Prostate gland (tissue), 2 donors: Measurements from ENCODE around the gene GADD45B. TPM values are rescaled to one million over a fixed set of nuclear protein-coding genes. Genes with fewer than 3 reads are reported as not detected.
"Not testable (repeated sequence)": the region's sequence is repeated elsewhere in the genome, so short reads cannot be mapped to it uniquely, and the experiment has no call there.

Experiments used
- DNase-seq: peaks from one replicate; pipeline ENCODE4 v3.0.0-alpha.2; 2019; ENCODE audit warnings: low spot score
- H3K27ac ChIP-seq, 2 donors: fragments of 200-600 bp; sonication (generic); 2 replicates each; pipeline ENCODE4 v1.5.1; 2017 to 2019
- H3K27me3 ChIP-seq: fragments of 200-600 bp; sonication (generic); replicated peaks from 2 replicates; pipeline ENCODE4 v1.5.1; 2019; ENCODE audit not compliant: insufficient read depth
- H3K36me3 ChIP-seq, 2 donors: fragments of 200-600 bp; sonication (generic); 1 replicate in 1 of 2; 2 replicates in 1 of 2; pipeline versions ENCODE4 v1.5.1 to v1.8.1; 2017 to 2019
- H3K4me1 ChIP-seq: fragments of 200-600 bp; sonication (generic); replicated peaks from 2 replicates; pipeline ENCODE4 v1.5.1; 2019
- H3K4me3 ChIP-seq, 2 donors: fragments of 200-600 bp; sonication (generic); 2 replicates each; pipeline ENCODE4 v1.5.1; 2017 to 2019
- H3K9me3 ChIP-seq: fragments of 200-600 bp; sonication (generic); 2 replicates; pipeline ENCODE4 v1.5.1; 2017
- POLR2A ChIP-seq: fragments of 450-650 bp; IDR thresholded peaks from one replicate; pipeline ENCODE4 v1.6.1; 2016; ENCODE audit warnings: antibody characterized with exemption, mild to moderate bottlenecking
- POLR2AphosphoS5 ChIP-seq: sonication (generic); formaldehyde crosslinking; IDR thresholded peaks from one replicate; pipeline ENCODE4 v1.6.1; 2017; ENCODE audit warnings: antibody characterized with exemption
- WGBS: methylation state at CpG from one replicate; pipeline ENCODE4 v1.1.5; 2018; 5-methylcytosine and 5-hydroxymethylcytosine counted together
- intact Hi-C: fragments of 100-400 bp; cut with DNase I; formaldehyde crosslinking; loops from one replicate; pipeline ENCODE4 v1.14.2; 2022
- total RNA-seq, 2 donors: library from RNA; depleted of rRNA; stranded (reverse); fragments of >200 nt; gene quantifications; one replicate each; pipeline ENCODE4 v1.1.0, GENCODE V29; 2016
- TF ChIP-seq, protein P1 (sequence below), 4 experiments: fragments of 200-600 bp in 2 of 4; fragments of 450-650 bp in 2 of 4; sonication (generic) in 2 of 4; IDR thresholded peaks; 1 replicate in 3 of 4; 2 replicates in 1 of 4; pipeline ENCODE4 v1.5.1; 2016 to 2019; ENCODE audit warnings: antibody characterized with exemption in 4 of 4, mild to moderate bottlenecking in 2 of 4, moderate library complexity in 2 of 4

Gene GADD45B
- total RNA-seq, 2 donors from 2014 or later: 90.7 to 94.6 TPM

DNA sequence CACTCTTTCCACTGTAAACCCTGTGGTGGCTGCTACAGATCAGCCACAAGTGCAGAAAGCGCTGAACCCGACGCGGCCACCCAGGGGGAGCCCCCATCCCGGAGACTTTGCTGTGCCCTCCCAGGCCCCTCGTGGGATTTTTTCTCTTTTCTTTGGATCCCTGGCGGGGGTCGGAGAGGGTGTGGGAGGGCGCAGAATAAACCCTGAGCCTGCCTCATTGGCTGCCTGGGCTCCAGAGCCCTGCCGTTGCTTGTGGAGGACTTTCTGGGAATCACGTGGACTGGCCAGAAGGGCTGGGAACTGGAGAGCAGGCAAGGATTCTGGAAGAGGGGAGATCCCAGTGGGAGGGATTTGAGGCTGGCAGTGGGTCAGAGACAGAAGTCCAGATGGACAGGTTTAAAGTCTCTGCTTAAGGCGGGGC, 24.9 kb downstream of the GADD45B start:
- Histone ChIP-seq H3K9me3 (no peaks in the 10 kb centered on the region), H3K27me3 (no peaks in the 10 kb centered on the region), H3K36me3 (no peaks in the 10 kb centered on the region), H3K4me1 (peaks cover 4% of the 10 kb centered on the region), H3K4me3 (no peak overlapping the region), H3K27ac (no peak overlapping the region)
- no peak for DNase-seq
- peak; percentile 6 for TF ChIP-seq POLR2AphosphoS5
- no peak for TF ChIP-seq POLR2A
- TF ChIP-seq, protein P1, sequence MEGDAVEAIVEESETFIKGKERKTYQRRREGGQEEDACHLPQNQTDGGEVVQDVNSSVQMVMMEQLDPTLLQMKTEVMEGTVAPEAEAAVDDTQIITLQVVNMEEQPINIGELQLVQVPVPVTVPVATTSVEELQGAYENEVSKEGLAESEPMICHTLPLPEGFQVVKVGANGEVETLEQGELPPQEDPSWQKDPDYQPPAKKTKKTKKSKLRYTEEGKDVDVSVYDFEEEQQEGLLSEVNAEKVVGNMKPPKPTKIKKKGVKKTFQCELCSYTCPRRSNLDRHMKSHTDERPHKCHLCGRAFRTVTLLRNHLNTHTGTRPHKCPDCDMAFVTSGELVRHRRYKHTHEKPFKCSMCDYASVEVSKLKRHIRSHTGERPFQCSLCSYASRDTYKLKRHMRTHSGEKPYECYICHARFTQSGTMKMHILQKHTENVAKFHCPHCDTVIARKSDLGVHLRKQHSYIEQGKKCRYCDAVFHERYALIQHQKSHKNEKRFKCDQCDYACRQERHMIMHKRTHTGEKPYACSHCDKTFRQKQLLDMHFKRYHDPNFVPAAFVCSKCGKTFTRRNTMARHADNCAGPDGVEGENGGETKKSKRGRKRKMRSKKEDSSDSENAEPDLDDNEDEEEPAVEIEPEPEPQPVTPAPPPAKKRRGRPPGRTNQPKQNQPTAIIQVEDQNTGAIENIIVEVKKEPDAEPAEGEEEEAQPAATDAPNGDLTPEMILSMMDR (IDR thresholded peaks at IDR 0.05): no peak
- intact Hi-C loops: no loop called here
- WGBS: 63% methylated on average over 12 of the region's 12 CpGs

DNA sequence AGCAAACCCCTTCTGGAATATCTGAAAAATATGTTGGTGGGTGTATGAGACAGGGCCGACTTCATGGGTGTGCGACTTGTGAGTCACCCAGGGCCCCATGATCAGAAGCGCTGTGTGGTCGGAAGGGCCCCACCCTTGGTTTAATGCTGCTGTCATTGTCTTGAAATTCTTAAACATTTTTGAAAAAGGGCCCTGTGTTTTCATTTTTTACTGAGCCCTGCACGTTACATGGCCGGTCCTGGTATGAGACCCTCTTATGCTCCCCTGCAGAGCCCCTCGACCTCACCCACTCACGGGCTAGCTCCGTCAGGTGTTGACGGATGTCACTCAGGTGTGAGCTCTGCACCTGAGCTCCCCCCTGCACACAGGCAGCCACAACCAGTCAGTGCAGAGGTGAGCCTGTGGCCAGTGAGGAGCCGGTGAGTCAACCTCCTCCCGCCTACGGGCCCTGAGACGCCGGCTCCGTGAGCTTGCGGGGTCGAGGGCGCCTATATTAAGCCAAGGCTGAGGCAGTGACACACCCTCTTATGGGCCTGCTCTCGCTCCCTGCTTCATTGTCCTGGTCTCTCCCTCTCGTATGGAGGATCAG, 27.7 kb downstream of the GADD45B start:
- H3K36me3 ChIP-seq: no peaks in the 10 kb centered on the region
- no peaks in the 10 kb centered on the region for H3K27me3 ChIP-seq
- no peaks in the 10 kb centered on the region for H3K4me1 ChIP-seq
- TF ChIP-seq POLR2A (no peak), POLR2AphosphoS5 (no peak)
- TF ChIP-seq, protein P1 (IDR thresholded peaks at IDR 0.05): no peak
- H3K9me3 ChIP-seq: no peaks in the 10 kb centered on the region
- no peak overlapping the region for H3K27ac ChIP-seq
- H3K4me3 ChIP-seq: no peak overlapping the region
- DNase-seq: no peak
- intact Hi-C loops: no loop called here
- 56% methylated on average over 21 of the region's 21 CpGs for WGBS

DNA sequence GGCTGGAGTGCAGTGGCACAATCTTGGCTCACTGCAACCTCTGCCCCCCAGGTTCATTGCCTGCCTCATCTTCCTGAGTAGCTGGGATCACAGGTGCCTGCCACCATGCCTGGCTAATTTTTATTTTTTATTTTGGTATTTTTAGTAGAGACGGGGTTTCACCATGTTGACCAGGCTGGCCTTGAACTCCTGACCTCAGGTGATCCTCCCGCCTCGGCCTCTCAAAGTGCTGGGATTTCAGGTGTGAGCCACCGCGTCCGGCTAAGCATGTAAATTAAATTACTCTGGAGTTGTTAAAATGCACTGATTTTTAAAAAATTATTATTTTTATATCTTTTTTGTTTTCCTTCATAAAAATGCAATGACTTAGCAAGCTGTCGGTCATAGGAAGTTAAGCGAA, 30.7 kb downstream of the GADD45B start:
- H3K4me3 ChIP-seq, H3K4me1 ChIP-seq, intact Hi-C loops, H3K27me3 ChIP-seq, H3K36me3 ChIP-seq, H3K9me3 ChIP-seq, DNase-seq: not testable (repeated sequence)
- WGBS: 72% methylated on average over 8 of the region's 8 CpGs
- H3K27ac ChIP-seq: peak overlapping the region; percentile 76 to 86

DNA sequence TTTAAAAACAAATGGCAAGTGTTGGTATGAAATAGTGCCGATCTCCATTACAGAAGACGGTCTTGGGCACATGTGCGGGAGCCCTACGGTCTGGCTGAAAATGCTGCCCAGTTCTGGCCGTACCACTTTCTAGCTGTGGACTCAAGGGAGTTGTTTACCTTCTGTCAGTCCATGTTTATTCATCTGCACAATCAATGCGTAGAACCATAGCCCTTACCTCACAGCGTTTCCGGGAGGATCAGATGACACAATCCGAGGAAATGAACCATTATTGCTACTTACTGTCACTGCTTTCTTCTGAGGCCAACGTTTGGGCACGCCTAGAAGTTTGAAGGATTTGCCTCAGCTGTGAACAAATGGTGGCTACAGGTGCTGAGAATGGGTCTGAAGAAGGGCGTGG, 31.2 kb downstream of the GADD45B start:
- peak; percentile 86 for DNase-seq
- 7% methylated on average over 12 of the region's 12 CpGs for WGBS
- no peaks in the 10 kb centered on the region for H3K36me3 ChIP-seq
- H3K27me3 ChIP-seq: no peaks in the 10 kb centered on the region
- peak overlapping the region; percentile 76 to 86 for H3K27ac ChIP-seq
- intact Hi-C loops: no loop called here
- TF ChIP-seq POLR2AphosphoS5 (peak; percentile 97), POLR2A (peak; percentile 47)
- TF ChIP-seq, protein P1 (IDR thresholded peaks at IDR 0.05): no peak
- H3K4me1 ChIP-seq: no peaks in the 10 kb centered on the region
- no peak overlapping the region for H3K4me3 ChIP-seq
- no peaks in the 10 kb centered on the region for H3K9me3 ChIP-seq

DNA sequence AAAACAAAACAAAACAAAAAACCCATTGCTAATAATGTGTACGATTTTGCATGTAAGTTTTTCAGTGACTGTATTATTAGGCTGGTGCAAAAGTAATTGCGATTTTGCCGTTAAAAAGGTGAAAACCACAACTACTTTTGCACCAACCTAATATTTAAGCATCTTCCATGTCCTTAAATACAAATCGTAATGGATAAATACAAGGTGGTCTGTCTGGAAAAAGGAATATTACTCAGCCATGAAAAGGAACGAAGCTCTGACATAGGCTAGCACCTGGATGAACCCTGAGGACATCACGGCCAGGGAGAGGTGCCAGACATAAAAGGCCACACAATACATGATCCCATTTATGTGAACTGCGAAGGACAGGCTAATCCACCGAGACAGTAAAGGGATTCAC, 33.2 kb downstream of the GADD45B start:
- intact Hi-C loops: no loop called here
- Histone ChIP-seq H3K9me3 (no peaks in the 10 kb centered on the region), H3K27ac (no peak overlapping the region), H3K36me3 (no peaks in the 10 kb centered on the region), H3K4me3 (no peak overlapping the region), H3K4me1 (no peaks in the 10 kb centered on the region), H3K27me3 (no peaks in the 10 kb centered on the region)
- no peak for TF ChIP-seq POLR2AphosphoS5
- 97% methylated on average over 8 of the region's 8 CpGs for WGBS
- no peak for DNase-seq

DNA sequence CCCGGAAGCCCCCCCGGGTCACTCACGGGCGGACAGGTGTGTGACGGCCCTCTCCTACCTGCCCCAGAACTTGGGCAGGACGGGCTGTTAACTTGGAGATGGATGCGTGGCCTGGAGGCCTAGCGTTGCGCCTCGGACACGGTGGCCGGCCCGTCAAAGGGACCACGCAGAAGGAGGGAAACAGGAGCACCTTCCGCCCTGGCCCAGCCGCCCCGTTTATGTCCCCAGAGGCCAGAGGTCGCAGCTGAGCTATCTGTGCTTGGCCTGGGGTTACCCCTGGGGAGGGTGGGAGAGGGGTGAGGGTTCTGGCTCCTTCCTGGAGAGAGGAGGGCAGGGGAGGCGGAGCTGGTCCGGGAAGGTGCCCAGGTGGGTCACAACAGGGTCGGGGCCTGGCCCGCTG, 35.6 kb downstream of the GADD45B start:
- no peaks in the 10 kb centered on the region for H3K27me3 ChIP-seq
- no peaks in the 10 kb centered on the region for H3K36me3 ChIP-seq
- no peak overlapping the region for H3K27ac ChIP-seq
- DNase-seq: no peak
- 91% methylated on average over 21 of the region's 22 CpGs for WGBS
- TF ChIP-seq POLR2AphosphoS5 (no peak), POLR2A (no peak)
- TF ChIP-seq, protein P1 (IDR thresholded peaks at IDR 0.05): no peak
- H3K9me3 ChIP-seq: no peaks in the 10 kb centered on the region
- H3K4me1 ChIP-seq: no peaks in the 10 kb centered on the region
- intact Hi-C loops: no loop called here
- H3K4me3 ChIP-seq: no peak overlapping the region
